ENCODE data around the gene CDC34.

CDC34 gene

GRCh38 chr19:498977-499623 lies 32.5 kb upstream of the CDC34 start:
- no peak for TF ChIP-seq RAD21 (IDR thresholded peaks at IDR 0.05; ENCODE audit: low read depth)

GRCh38 chr19:501646-502045 lies 29.9 kb upstream of the CDC34 start:
- TF ChIP-seq YY1 (IDR thresholded peaks at IDR 0.05; ENCODE audit: low read depth) (no peak), CEBPB (IDR thresholded peaks at IDR 0.05) (no peak), RAD21 (IDR thresholded peaks at IDR 0.05; ENCODE audit: low read depth) (no peak), EP300 (IDR thresholded peaks at IDR 0.05; ENCODE audit: borderline replicate concordance) (no peak), REST (IDR thresholded peaks at IDR 0.05; ENCODE audit: low read depth) (no peak), ZBTB7A (IDR thresholded peaks at IDR 0.05; ENCODE audit: low read depth) (no peak), TCF12 (IDR thresholded peaks at IDR 0.05; ENCODE audit: low read depth) (no peak), EGR1 (IDR thresholded peaks at IDR 0.05) (no peak), USF1 (IDR thresholded peaks at IDR 0.05) (no peak), NFIC (IDR thresholded peaks at IDR 0.05) (no peak), TEAD4 (IDR thresholded peaks at IDR 0.05) (no peak), MAX (IDR thresholded peaks at IDR 0.05) (no peak), CREB1 (IDR thresholded peaks at IDR 0.05; ENCODE audit: low read depth) (no peak), TAF1 (IDR thresholded peaks at IDR 0.05; ENCODE audit: low read depth) (no peak), FOXM1 (IDR thresholded peaks at IDR 0.05; ENCODE audit: borderline replicate concordance, low read depth) (no peak)

GRCh38 chr19:504616-505015 lies 26.9 kb upstream of the CDC34 start:
- TF ChIP-seq FOXM1 (IDR thresholded peaks at IDR 0.05; ENCODE audit: borderline replicate concordance, low read depth) (no peak), REST (IDR thresholded peaks at IDR 0.05; ENCODE audit: low read depth) (no peak), EGR1 (IDR thresholded peaks at IDR 0.05) (no peak), YY1 (IDR thresholded peaks at IDR 0.05; ENCODE audit: low read depth) (no peak), EP300 (IDR thresholded peaks at IDR 0.05; ENCODE audit: borderline replicate concordance) (no peak), USF1 (IDR thresholded peaks at IDR 0.05) (no peak), CEBPB (IDR thresholded peaks at IDR 0.05) (no peak), TAF1 (IDR thresholded peaks at IDR 0.05; ENCODE audit: low read depth) (no peak), ZBTB7A (IDR thresholded peaks at IDR 0.05; ENCODE audit: low read depth) (no peak), MAX (IDR thresholded peaks at IDR 0.05) (no peak), RAD21 (IDR thresholded peaks at IDR 0.05; ENCODE audit: low read depth) (no peak)

GRCh38 chr19:506404-507285 lies 24.9 kb upstream of the CDC34 start:
- TF ChIP-seq YY1 (IDR thresholded peaks at IDR 0.05; ENCODE audit: low read depth) = no peak
- TF ChIP-seq USF1 (IDR thresholded peaks at IDR 0.05) = 0 out of 2 replicates have a peak, but pooled peaks have one; percentile 11
- TF ChIP-seq FOXM1 (IDR thresholded peaks at IDR 0.05; ENCODE audit: borderline replicate concordance, low read depth) = no peak
- TF ChIP-seq CREB1 (IDR thresholded peaks at IDR 0.05; ENCODE audit: low read depth) = no peak
- no peak; the same call in 1 of the 2 replicates for TF ChIP-seq TAF1 (IDR thresholded peaks at IDR 0.05; ENCODE audit: low read depth)
- no peak for TF ChIP-seq TCF12 (IDR thresholded peaks at IDR 0.05; ENCODE audit: low read depth)
- peak; percentile 68 for TF ChIP-seq RAD21 (IDR thresholded peaks at IDR 0.05; ENCODE audit: low read depth)
- TF ChIP-seq ZBTB7A (IDR thresholded peaks at IDR 0.05; ENCODE audit: low read depth) = peak; percentile 100
- no peak for TF ChIP-seq REST (IDR thresholded peaks at IDR 0.05; ENCODE audit: low read depth)
- peak; percentile 89 for TF ChIP-seq NFIC (IDR thresholded peaks at IDR 0.05)
- no peak for TF ChIP-seq EP300 (IDR thresholded peaks at IDR 0.05; ENCODE audit: borderline replicate concordance)
- TF ChIP-seq MAX (IDR thresholded peaks at IDR 0.05) = no peak; the same call in 1 of the 2 replicates
- no peak for TF ChIP-seq EGR1 (IDR thresholded peaks at IDR 0.05)
- no peak for TF ChIP-seq CEBPB (IDR thresholded peaks at IDR 0.05)
- TF ChIP-seq TEAD4 (IDR thresholded peaks at IDR 0.05) = no peak
